ENCODE results near the gene USP6NL.
A peak's percentile ranks its signal among the peaks of the same experiment; 100 is the strongest.

Gene USP6NL

GRCh38 chr10:11602919-11603523 lies 8.4 kb downstream of the USP6NL start:
- H3K4me3 ChIP-seq (ENCODE audit: low read depth, low read length) = no peak overlapping the region
- no peak for TF ChIP-seq CTCF (IDR thresholded peaks at IDR 0.05; ENCODE audit: low read depth, low read length)
- in situ Hi-C loops (cut with HindIII; ENCODE audit: low sequenced_read_pairs) = no loop called here
- DNase-seq (ENCODE audit: low read depth, low spot score) = peak; percentile 34

GRCh38 chr10:11602358-11602757 lies 9.1 kb downstream of the USP6NL start:
- TF ChIP-seq CTCF (IDR thresholded peaks at IDR 0.05; ENCODE audit: low read depth, low read length) = no peak
- in situ Hi-C loops (cut with HindIII; ENCODE audit: low sequenced_read_pairs) = no loop called here
- no peak for DNase-seq (ENCODE audit: low read depth, low spot score)
- H3K4me3 ChIP-seq (ENCODE audit: low read depth, low read length) = no peak overlapping the region

GRCh38 chr10:11601670-11602069 lies 9.8 kb downstream of the USP6NL start:
- DNase-seq (ENCODE audit: low read depth, low spot score) = no peak
- no peak for TF ChIP-seq CTCF (IDR thresholded peaks at IDR 0.05; ENCODE audit: low read depth, low read length)
- in situ Hi-C loops (cut with HindIII; ENCODE audit: low sequenced_read_pairs) = no loop called here
- no peak overlapping the region for H3K4me3 ChIP-seq (ENCODE audit: low read depth, low read length)

- in situ Hi-C loops (cut with HindIII; ENCODE audit: low sequenced_read_pairs) = no loop called here
- no peak overlapping the region for H3K4me3 ChIP-seq (ENCODE audit: low read depth, low read length)
- no peak for TF ChIP-seq CTCF (IDR thresholded peaks at IDR 0.05; ENCODE audit: low read depth, low read length)
- DNase-seq (ENCODE audit: low read depth, low spot score) = no peak
Observed at GRCh38 chr10:11600280-11600679, 11.2 kb downstream of the USP6NL start.

GRCh38 chr10:11598712-11599397 lies 12.6 kb downstream of the USP6NL start:
- DNase-seq (ENCODE audit: low read depth, low spot score) = no peak
- no peak for TF ChIP-seq CTCF (IDR thresholded peaks at IDR 0.05; ENCODE audit: low read depth, low read length)
- H3K4me3 ChIP-seq (ENCODE audit: low read depth, low read length) = no peak overlapping the region
- in situ Hi-C loops (cut with HindIII; ENCODE audit: low sequenced_read_pairs) = no loop called here

GRCh38 chr10:11597470-11597869 lies 14.0 kb downstream of the USP6NL start:
- no peak for TF ChIP-seq CTCF (IDR thresholded peaks at IDR 0.05; ENCODE audit: low read depth, low read length)
- H3K4me3 ChIP-seq (ENCODE audit: low read depth, low read length) = no peak overlapping the region
- DNase-seq (ENCODE audit: low read depth, low spot score) = no peak
- in situ Hi-C loops (cut with HindIII; ENCODE audit: low sequenced_read_pairs) = no loop called here
